GM23338 (cell line): Measurements from ENCODE around the gene ALDH1B1. TPM values are rescaled to one million over a fixed set of nuclear protein-coding genes. Genes with fewer than 3 reads are reported as not detected.

Source experiments
- ATAC-seq: fragments of 200-7000 bp; cut with Tn5 transposase; 3 replicates; pipeline ENCODE4 v1.9.1; 2020
- DNase-seq: peaks from one replicate; pipeline ENCODE4 v3.0.0-alpha.2; 2015; ENCODE audit warnings: low spot score
- H2AFZ ChIP-seq: fragments of 200-600 bp; sonication (generic); 2 replicates; pipeline ENCODE4 v1.8.0; 2016; ENCODE audit warnings: antibody characterized with exemption, mild to moderate bottlenecking, moderate library complexity
- H3F3A ChIP-seq: fragments of 200-600 bp; sonication (generic); replicated peaks from 2 replicates; pipeline ENCODE4 v1.8.0; 2017; ENCODE audit warnings: antibody characterized with exemption, mixed run types, low read depth
- H3K27ac ChIP-seq: fragments of 200-600 bp; sonication (generic); 2 replicates; pipeline ENCODE4 v1.6.1; 2016; ENCODE audit warnings: low read depth
- H3K27me3 ChIP-seq: fragments of 200-600 bp; sonication (generic); 2 replicates; pipeline ENCODE4 v1.8.0; 2016; ENCODE audit warnings: mild to moderate bottlenecking, mixed run types, moderate library complexity; ENCODE audit not compliant: insufficient read depth
- H3K36me3 ChIP-seq: fragments of 200-600 bp; sonication (generic); 2 replicates; pipeline ENCODE4 v1.8.0; 2016; ENCODE audit warnings: mild to moderate bottlenecking; ENCODE audit not compliant: insufficient read depth
- H3K4me1 ChIP-seq: fragments of 200-600 bp; sonication (generic); 2 replicates; pipeline ENCODE4 v1.8.0; 2016; ENCODE audit warnings: mild to moderate bottlenecking, moderate library complexity; ENCODE audit not compliant: insufficient read depth
- H3K4me2 ChIP-seq: fragments of 200-600 bp; sonication (generic); 2 replicates; pipeline ENCODE4 v1.7.1; 2017; ENCODE audit warnings: mixed run types
- H3K4me3 ChIP-seq: fragments of 200-600 bp; sonication (generic); 2 replicates; pipeline ENCODE4 v1.6.1; 2016; ENCODE audit warnings: mixed run types
- H3K79me2 ChIP-seq: fragments of 200-600 bp; sonication (generic); replicated peaks from 2 replicates; pipeline ENCODE4 v1.8.0; 2017; ENCODE audit warnings: mild to moderate bottlenecking; ENCODE audit not compliant: insufficient read depth
- H3K9me2 ChIP-seq: fragments of 200-600 bp; sonication (generic); 2 replicates; pipeline ENCODE4 v1.8.0; 2017; ENCODE audit not compliant: insufficient read depth
- H4K20me1 ChIP-seq: fragments of 200-600 bp; sonication (generic); replicated peaks from 2 replicates; pipeline ENCODE4 v1.8.0; 2017; ENCODE audit warnings: mild to moderate bottlenecking; ENCODE audit not compliant: insufficient read depth
- H3K27ac Mint-ChIP-seq: 2 replicates; pipeline ENCODE4 v1.8.0; 2020; ENCODE audit warnings: inconsistent platforms, mild to moderate bottlenecking, moderate library complexity, mixed read lengths
- H3K27me3 Mint-ChIP-seq: 3 replicates; pipeline ENCODE4 v1.8.0; 2022; ENCODE audit warnings: low read depth, mild to moderate bottlenecking, moderate library complexity, mixed read lengths, inconsistent platforms; ENCODE audit not compliant: insufficient read depth, poor library complexity
- H3K36me3 Mint-ChIP-seq: 3 replicates; pipeline ENCODE4 v1.8.0; 2021; ENCODE audit warnings: low read depth, mild to moderate bottlenecking, inconsistent platforms, moderate library complexity, mixed read lengths
- H3K4me1 Mint-ChIP-seq: 3 replicates; pipeline ENCODE4 v1.8.0; 2020; ENCODE audit warnings: mild to moderate bottlenecking, inconsistent platforms, mixed read lengths
- H3K4me3 Mint-ChIP-seq: 3 replicates; pipeline ENCODE4 v1.8.0; 2021; ENCODE audit warnings: moderate library complexity, mild to moderate bottlenecking, inconsistent platforms, mixed read lengths
- H3K9me3 Mint-ChIP-seq: 3 replicates; pipeline ENCODE4 v1.8.0; 2020; ENCODE audit warnings: moderate library complexity, mild to moderate bottlenecking, inconsistent platforms, mixed read lengths
- CREB1 ChIP-seq: fragments of 250-450 bp; sonication (Bioruptor Pico); IDR thresholded peaks from 2 replicates; pipeline ENCODE4 v1.5.0; 2020; ENCODE audit warnings: low read depth, mild to moderate bottlenecking, moderate library complexity
- CTCF ChIP-seq, 2 experiments: fragments of 200-600 bp in 1 of 2; sonication (generic) in 1 of 2; conservative IDR thresholded peaks; 2 replicates each; pipeline versions ENCODE4 v1.5.1 to v1.6.1; 2016 to 2017; ENCODE audit warnings: antibody characterized with exemption in 2 of 2, low read depth in 2 of 2, mild to moderate bottlenecking in 2 of 2, moderate library complexity in 1 of 2
- ETS1 ChIP-seq: IDR thresholded peaks from 2 replicates; pipeline ENCODE4 v1.6.1; 2016; ENCODE audit warnings: antibody characterized with exemption
- EZH2 ChIP-seq: fragments of 200-600 bp; sonication (generic); IDR thresholded peaks from one replicate; pipeline ENCODE4 v1.8.0; 2017; ENCODE audit warnings: antibody characterized with exemption, mild to moderate bottlenecking, low read depth; ENCODE audit not compliant: unreplicated experiment
- EZH2phosphoT487 ChIP-seq: fragments of 200-600 bp; sonication (generic); IDR thresholded peaks from one replicate; pipeline ENCODE4 v1.8.1; 2018; ENCODE audit warnings: antibody characterized with exemption; ENCODE audit not compliant: unreplicated experiment
- JUNB ChIP-seq: IDR thresholded peaks from one replicate; pipeline ENCODE4 v1.6.1; 2016; ENCODE audit warnings: antibody characterized with exemption; ENCODE audit not compliant: unreplicated experiment
- NANOG ChIP-seq: IDR thresholded peaks from 2 replicates; pipeline ENCODE4 v1.6.1; 2016; ENCODE audit warnings: antibody characterized with exemption, borderline replicate concordance
- POLR2AphosphoS5 ChIP-seq: IDR thresholded peaks from 2 replicates; pipeline ENCODE4 v1.6.1; 2016; ENCODE audit warnings: antibody characterized with exemption, low read depth
- REST ChIP-seq: IDR thresholded peaks from one replicate; pipeline ENCODE4 v1.6.1; 2018; ENCODE audit warnings: antibody characterized with exemption; ENCODE audit not compliant: unreplicated experiment
- STAT1 ChIP-seq: IDR thresholded peaks from one replicate; pipeline ENCODE4 v1.6.1; 2016; ENCODE audit warnings: antibody characterized with exemption; ENCODE audit not compliant: unreplicated experiment
- ZNF114 ChIP-seq: fragments of 250-450 bp; sonication (Bioruptor Pico); IDR thresholded peaks from 2 replicates; pipeline ENCODE4 v1.5.0; 2020; ENCODE audit warnings: mild to moderate bottlenecking, moderate library complexity
- ZNF331 ChIP-seq: fragments of 250-450 bp; sonication (Bioruptor Pico); IDR thresholded peaks from 2 replicates; pipeline ENCODE4 v1.5.0; 2020; ENCODE audit warnings: low read depth, mild to moderate bottlenecking, moderate library complexity
- ZNF462 ChIP-seq: fragments of 250-450 bp; sonication (Bioruptor Pico); IDR thresholded peaks from 2 replicates; pipeline ENCODE4 v1.5.0; 2020; ENCODE audit warnings: mild to moderate bottlenecking, moderate library complexity
- polyA plus RNA-seq: library from polyadenylated mRNA; unstranded; fragments of >200 nt; fragmentation: Nextera tagmentation; extraction: Ambion mirVana; gene quantifications from 2 replicates; pipeline ENCODE4 v1.2.1, GENCODE V29; 2016
- total RNA-seq: library from RNA; depleted of rRNA; stranded (reverse); fragments of >200 nt; shearing (Covaris generic); gene quantifications from 2 replicates; pipeline ENCODE4 v1.2.3, GENCODE V29; 2014

The ALDH1B1 gene
- total and polyA plus RNA-seq, 2 experiments from 2014 or later, result 37.5 to 74.8 TPM

- DNase-seq, result no peak
- Mint-ChIP-seq H3K27ac (no peak overlapping the region), H3K36me3 (peaks cover 16% of the 10 kb centered on the region), H3K27me3 (peaks cover 15% of the 10 kb centered on the region), H3K4me3 (no peak overlapping the region), H3K9me3 (peaks cover 1% of the 10 kb centered on the region; the same call in 2 of the 3 replicates), H3K4me1 (peaks cover 19% of the 10 kb centered on the region)
- Histone ChIP-seq H2AFZ (peak overlapping the region; percentile 83; the same call in 1 of the 2 replicates), H3K79me2 (peaks cover 29% of the 10 kb centered on the region), H4K20me1 (peaks cover 12% of the 10 kb centered on the region), H3F3A (no peaks in the 10 kb centered on the region), H3K27me3 (no peaks in the 10 kb centered on the region), H3K4me2 (no peak overlapping the region), H3K4me1 (peaks cover 19% of the 10 kb centered on the region), H3K9me2 (no peaks in the 10 kb centered on the region), H3K36me3 (no peaks in the 10 kb centered on the region; the same call in 1 of the 2 replicates), H3K4me3 (no peak overlapping the region), H3K27ac (no peak overlapping the region)
- no peak for ATAC-seq
- TF ChIP-seq CTCF (conservative IDR thresholded peaks at IDR 0.05; ENCODE audit: low read depth in 2 of 2), result no peak
- TF ChIP-seq EZH2phosphoT487, result no peak
- no peak for TF ChIP-seq POLR2AphosphoS5
- TF ChIP-seq ZNF331, result no peak
- TF ChIP-seq STAT1, result no peak
- TF ChIP-seq JUNB, result no peak
- TF ChIP-seq EZH2, result no peak
- no peak for TF ChIP-seq ZNF114 (CRISPR knock-in tag)
- TF ChIP-seq CREB1, result no peak
- TF ChIP-seq REST, result no peak
- no peak for TF ChIP-seq NANOG
- TF ChIP-seq ETS1, result no peak
- no peak for TF ChIP-seq ZNF462 (CRISPR knock-in tag)
Measured at GRCh38 chr9:38390851-38391250, 1.7 kb upstream of the ALDH1B1 start.
